NCI-H82 (cell line): ENCODE measurements around the gene GALK2.
"Not testable (repeated sequence)": the region's sequence is repeated elsewhere in the genome, so short reads cannot be mapped to it uniquely, and the experiment has no call there.

ENCODE experiments used
- DNase-seq: peaks from one replicate; lab custom pipeline; 2025; lab: John Stamatoyannopoulos, UW

GALK2 gene

DNA sequence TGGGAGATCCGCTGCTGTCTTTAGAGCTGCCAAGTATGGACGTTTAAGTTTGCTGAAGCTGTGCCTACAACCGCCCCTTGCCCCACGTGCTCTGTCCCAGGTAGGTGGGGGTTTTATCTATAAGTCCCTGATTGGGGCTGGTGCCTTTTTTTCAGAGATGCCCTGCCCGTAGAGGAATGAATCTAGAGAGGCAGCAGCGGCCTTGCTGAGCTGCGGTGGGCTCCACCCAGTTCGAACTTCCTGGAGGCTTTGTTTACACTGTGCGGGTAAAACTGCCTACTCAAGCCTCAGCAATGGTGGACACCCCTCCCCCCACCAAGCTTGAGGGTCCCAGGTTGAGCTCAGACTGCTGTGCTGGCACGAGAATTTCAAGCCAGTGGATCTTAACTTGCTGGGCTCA lies 169.6 kb downstream of the GALK2 start:
- DNase-seq = no peak

GRCh38 chr15:49343546-49343945 lies 173.5 kb downstream of the GALK2 start:
- no peak for DNase-seq

DNA sequence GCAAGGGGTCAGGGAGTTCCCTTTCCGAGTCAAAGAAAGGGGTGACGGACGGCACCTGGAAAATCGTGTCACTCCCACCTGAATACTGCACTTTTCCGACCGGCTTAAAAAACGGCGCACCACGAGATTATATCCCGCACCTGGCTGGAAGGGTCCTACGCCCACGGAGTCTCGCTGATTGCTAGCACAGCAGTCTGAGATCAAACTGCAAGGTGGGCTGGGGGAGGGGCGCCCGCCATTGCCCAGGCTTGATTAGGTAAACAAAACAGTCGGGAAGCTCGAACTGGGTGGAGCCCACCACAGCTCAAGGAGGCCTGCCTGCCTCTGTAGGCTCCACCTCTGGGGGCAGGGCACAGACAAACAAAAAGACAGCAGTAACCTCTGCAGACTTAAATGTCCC lies 184.4 kb downstream of the GALK2 start:
- DNase-seq = not testable (repeated sequence)

DNA sequence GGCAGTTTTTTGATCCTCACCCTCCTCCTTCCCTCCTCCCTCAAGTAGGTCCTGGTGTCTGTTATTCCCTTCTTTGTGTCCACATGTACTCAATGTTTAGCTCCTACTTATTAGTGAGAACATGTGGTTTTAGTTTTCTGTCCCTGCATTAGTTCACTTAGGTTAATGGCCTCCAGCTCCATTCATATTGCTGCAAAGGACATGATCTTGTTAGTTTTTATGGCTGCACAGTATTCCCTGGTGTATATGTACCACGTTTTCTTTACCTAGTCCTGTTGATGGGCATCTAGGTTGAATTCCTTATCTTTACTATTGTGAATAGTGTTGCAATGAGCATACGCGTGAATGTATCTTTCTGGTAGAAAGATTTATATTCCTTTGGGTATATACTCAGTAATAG lies 191.3 kb downstream of the GALK2 start:
- no peak for DNase-seq

GRCh38 chr15:49366496-49366895 lies 196.4 kb downstream of the GALK2 start:
- no peak for DNase-seq

- DNase-seq = peak; percentile 6
These were observed 200.7 kb downstream of the GALK2 start for GRCh38 chr15:49370782-49371181.

DNA sequence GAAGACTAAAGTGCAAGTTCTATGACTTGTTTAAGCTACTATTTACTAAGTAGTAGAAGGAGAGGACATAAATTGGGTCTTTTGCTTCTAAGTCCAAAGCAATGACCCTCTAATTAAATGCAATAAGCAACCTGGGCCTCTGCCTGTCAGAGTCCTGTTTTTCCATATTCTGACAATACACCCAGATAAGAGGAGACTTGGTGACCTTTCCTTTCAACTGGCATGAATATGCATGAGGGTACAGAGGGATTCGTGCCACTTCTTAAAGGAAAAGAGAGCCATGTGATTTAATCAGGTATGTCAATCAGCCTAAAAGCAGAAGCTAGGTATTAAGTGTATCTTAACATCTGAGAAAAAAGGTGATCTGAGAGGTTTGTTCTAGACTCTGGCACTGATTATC lies 202.3 kb downstream of the GALK2 start:
- DNase-seq = peak; percentile 9

DNA sequence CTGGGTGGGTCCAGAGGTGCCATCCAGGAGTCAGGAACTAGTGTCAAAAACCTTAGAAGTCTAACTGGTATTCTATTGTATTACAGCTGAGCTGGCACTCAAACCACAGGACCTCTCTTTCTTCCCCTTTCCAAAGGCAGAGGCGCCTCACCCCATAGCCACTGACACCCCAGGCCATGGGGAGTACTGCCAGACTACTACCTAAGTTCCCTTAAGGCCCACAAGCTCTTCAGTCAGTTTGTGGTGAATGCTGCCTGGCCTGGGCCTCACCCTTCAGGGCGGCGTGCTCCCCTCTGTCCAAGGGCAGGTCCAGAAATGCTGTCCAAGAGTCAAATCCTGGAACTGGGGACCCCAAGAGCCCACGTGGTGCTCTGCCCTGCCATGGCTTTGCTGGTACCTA lies 209.9 kb downstream of the GALK2 start:
- no peak for DNase-seq

DNA sequence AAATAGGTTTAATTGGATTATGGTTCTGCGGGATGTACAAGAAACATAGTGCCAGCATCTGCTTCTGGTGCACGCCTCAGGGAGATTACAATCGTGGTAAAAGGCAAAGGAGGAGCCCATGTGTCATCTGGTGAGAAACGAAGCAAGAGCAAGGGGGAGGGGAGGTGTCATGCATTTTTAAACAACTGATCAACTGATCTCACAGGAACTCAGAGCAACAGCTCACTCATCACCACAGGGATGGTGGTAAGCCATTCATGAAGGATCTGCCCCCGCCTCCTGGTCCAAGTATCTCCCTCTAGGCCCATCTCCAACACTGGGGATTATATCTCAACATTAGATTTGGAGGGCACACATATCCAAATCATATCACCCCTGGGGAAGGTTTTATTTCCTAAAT lies 210.9 kb downstream of the GALK2 start:
- peak; percentile 94 for DNase-seq
